Measurements from ENCODE around the gene CNTNAP2.

CNTNAP2 gene

GRCh38 chr7:147412109-147412508 lies 1295.5 kb downstream of the CNTNAP2 start:
- no peaks in the 10 kb centered on the region for H3K36me3 Mint-ChIP-seq (ENCODE audit: low read depth)
- H3K4me3 Mint-ChIP-seq, result no peak overlapping the region
- H3K27me3 Mint-ChIP-seq (ENCODE audit: low read depth), result no peaks in the 10 kb centered on the region
- no peaks in the 10 kb centered on the region for H3K4me1 Mint-ChIP-seq (ENCODE audit: low read depth)
- H3K9me3 Mint-ChIP-seq, result peaks cover 18% of the 10 kb centered on the region
- H3K27ac Mint-ChIP-seq, result no peak overlapping the region

DNA sequence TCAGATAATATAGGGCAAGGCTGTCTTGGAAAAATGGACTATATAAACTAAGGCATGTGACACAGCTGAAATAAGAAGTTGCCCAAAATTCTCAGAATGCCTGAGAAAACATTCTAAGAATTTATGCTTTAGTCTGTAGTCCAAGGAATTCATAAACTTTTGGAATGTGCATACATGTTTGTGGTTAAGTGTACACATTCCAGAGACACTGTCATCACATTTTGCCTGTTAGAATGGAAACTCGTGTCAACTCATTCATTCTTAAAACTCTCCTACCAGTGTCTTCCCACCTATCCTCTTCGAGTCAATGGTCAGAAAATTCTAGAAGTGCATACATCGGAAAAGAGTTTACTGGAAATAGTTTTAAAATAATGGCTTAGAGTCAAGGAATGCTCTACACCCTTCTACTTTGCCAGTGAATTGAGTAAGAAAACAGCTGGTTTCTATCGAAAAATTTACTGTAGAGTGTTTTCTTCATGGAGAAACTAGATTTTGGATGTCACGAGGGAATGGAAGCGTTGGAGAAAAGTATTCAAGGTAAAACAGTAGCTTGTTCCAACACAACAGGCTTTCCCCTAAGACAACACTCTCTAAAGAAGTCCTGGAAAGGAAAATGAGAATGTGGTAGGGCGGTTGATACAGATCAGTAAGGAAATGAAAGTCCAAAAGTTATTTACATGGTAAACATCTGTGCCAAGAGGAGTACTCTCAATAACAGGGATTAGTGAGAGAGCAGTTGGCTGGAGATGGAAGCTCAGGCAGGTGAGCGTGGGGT lies 1296.4 kb downstream of the CNTNAP2 start:
- H3K4me3 Mint-ChIP-seq, result no peak overlapping the region
- no peaks in the 10 kb centered on the region for H3K27me3 Mint-ChIP-seq (ENCODE audit: low read depth)
- no peak overlapping the region for H3K27ac Mint-ChIP-seq
- H3K9me3 Mint-ChIP-seq, result peaks cover 13% of the 10 kb centered on the region
- no peaks in the 10 kb centered on the region for H3K36me3 Mint-ChIP-seq (ENCODE audit: low read depth)
- no peaks in the 10 kb centered on the region for H3K4me1 Mint-ChIP-seq (ENCODE audit: low read depth)

- no peaks in the 10 kb centered on the region for H3K27me3 Mint-ChIP-seq (ENCODE audit: low read depth)
- no peaks in the 10 kb centered on the region for H3K4me1 Mint-ChIP-seq (ENCODE audit: low read depth)
- no peak overlapping the region for H3K27ac Mint-ChIP-seq
These were observed 1296.9 kb downstream of the CNTNAP2 start for GRCh38 chr7:147413557-147413870.

DNA sequence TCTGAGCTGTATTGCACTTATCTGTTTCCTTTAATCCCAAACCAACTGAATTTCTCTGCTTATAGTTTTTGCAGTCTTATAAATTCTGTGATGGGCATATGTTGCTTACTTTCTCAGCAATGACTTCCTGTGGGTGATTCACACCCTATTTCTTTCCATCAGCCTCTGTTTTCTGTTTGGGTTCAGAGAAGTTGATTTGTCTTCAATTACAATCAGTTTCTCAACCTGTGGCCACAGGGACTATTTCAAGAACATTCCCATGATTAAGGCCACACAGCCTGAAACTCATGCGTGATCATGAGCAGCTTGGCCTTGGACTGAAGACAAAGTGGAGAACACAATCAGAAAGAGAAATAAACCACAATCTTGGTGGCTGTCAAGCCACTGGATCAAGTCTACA lies 1299.4 kb downstream of the CNTNAP2 start:
- Mint-ChIP-seq H3K27me3 (ENCODE audit: low read depth) (no peaks in the 10 kb centered on the region), H3K27ac (no peak overlapping the region), H3K36me3 (ENCODE audit: low read depth) (no peaks in the 10 kb centered on the region), H3K4me1 (ENCODE audit: low read depth) (no peaks in the 10 kb centered on the region), H3K4me3 (no peak overlapping the region), H3K9me3 (peaks cover 4% of the 10 kb centered on the region)

More at GRCh38 chr7:147413557-147413870, 1296.9 kb downstream of the CNTNAP2 start:
- Mint-ChIP-seq H3K4me3 (no peak overlapping the region), H3K9me3 (peaks cover 10% of the 10 kb centered on the region), H3K36me3 (ENCODE audit: low read depth) (no peaks in the 10 kb centered on the region)

DNA sequence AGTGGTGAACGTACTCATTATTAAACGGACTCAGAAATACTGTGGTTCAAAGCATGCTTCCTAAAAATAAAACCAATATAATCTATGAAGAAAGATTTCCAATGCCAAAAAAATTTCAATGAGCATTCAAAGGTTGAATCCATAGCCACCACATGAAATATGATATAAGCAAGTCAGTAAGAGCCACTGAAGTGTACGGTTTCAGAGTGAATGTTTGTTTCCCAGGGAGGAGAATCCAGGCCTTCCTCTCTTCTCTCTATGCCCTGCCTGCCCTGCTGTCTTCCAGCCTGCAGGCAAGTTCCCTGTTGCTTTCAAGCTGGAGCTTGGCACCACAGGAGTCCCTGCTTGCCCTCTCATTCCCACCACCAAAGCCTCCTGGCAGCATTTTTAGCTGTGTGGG lies 1302.4 kb downstream of the CNTNAP2 start:
- no peaks in the 10 kb centered on the region for H3K36me3 Mint-ChIP-seq (ENCODE audit: low read depth)
- H3K27ac Mint-ChIP-seq, result no peak overlapping the region
- H3K9me3 Mint-ChIP-seq, result peaks cover 4% of the 10 kb centered on the region
- H3K4me3 Mint-ChIP-seq, result no peak overlapping the region
- H3K4me1 Mint-ChIP-seq (ENCODE audit: low read depth), result no peaks in the 10 kb centered on the region
- no peaks in the 10 kb centered on the region for H3K27me3 Mint-ChIP-seq (ENCODE audit: low read depth)

DNA sequence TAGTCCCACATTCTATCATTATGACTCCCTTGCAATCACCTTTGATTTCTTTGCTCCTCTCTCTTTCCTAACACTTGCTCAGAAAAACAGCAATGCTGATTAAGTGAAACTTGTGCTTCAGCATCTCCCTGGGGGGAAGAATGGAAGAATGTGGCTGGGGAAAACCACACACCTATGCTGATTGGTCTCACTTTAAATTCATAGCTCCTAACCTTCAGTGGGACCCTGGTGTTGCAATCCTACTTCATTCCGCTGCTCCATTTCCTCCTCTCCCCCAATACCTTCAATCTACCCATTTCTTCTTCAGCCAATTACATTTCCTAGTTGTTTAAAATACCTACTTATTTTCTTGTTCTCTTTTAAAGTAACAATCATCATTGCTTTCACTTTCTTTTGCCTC lies 1307.3 kb downstream of the CNTNAP2 start:
- H3K9me3 Mint-ChIP-seq, result peaks cover 4% of the 10 kb centered on the region
- H3K4me1 Mint-ChIP-seq (ENCODE audit: low read depth), result no peaks in the 10 kb centered on the region
- H3K4me3 Mint-ChIP-seq, result no peak overlapping the region
- H3K27me3 Mint-ChIP-seq (ENCODE audit: low read depth), result no peaks in the 10 kb centered on the region
- no peaks in the 10 kb centered on the region for H3K36me3 Mint-ChIP-seq (ENCODE audit: low read depth)
- H3K27ac Mint-ChIP-seq, result no peak overlapping the region

- Mint-ChIP-seq H3K27ac (no peak overlapping the region), H3K36me3 (ENCODE audit: low read depth) (no peaks in the 10 kb centered on the region), H3K4me1 (ENCODE audit: low read depth) (no peaks in the 10 kb centered on the region), H3K9me3 (peaks cover 16% of the 10 kb centered on the region), H3K27me3 (ENCODE audit: low read depth) (no peaks in the 10 kb centered on the region), H3K4me3 (no peak overlapping the region)
These were observed 1311.5 kb downstream of the CNTNAP2 start for GRCh38 chr7:147428075-147428474.

DNA sequence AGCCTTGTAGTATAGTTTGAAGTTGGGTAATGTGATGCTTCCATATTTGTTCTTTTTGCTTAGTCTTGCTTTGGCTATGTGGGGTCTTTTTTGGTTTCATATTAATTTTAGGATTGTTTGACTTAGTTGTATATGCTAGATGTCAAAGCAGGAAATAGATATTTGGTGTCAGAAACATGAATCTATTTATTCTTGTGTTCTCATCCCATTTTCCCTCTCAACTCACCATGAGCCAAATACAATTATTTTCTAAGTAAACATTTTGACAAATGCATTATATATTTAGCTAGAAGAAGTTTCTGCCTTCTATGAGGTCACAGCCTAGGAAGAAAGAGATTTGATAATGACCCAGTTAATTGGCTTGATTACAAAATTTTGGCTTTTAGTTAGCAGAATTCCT lies 1313.4 kb downstream of the CNTNAP2 start:
- no peak overlapping the region for H3K27ac Mint-ChIP-seq
- H3K36me3 Mint-ChIP-seq (ENCODE audit: low read depth), result no peaks in the 10 kb centered on the region
- H3K4me1 Mint-ChIP-seq (ENCODE audit: low read depth), result no peaks in the 10 kb centered on the region
- H3K9me3 Mint-ChIP-seq, result peaks cover 22% of the 10 kb centered on the region
- no peaks in the 10 kb centered on the region for H3K27me3 Mint-ChIP-seq (ENCODE audit: low read depth)
- no peak overlapping the region for H3K4me3 Mint-ChIP-seq

DNA sequence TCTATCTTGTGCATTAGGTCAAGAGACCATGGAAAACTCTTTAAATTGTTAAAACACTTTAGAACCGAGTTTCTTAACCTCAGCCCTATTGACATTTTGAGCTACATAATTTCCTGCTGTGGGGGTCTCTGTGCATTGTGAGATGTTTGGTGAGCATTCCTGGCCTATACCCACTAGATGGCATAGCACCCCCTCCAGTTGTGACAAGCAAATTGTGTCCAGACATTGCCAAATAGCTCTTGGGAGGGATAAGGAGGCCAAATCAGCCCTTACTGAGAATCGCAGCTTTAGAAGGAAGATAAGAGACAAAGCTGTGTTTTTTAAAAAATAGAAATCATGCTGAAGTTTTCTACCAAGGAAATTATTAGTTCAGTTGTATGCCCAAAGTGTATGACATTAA lies 1315.5 kb downstream of the CNTNAP2 start:
- Mint-ChIP-seq H3K4me3 (no peak overlapping the region), H3K36me3 (ENCODE audit: low read depth) (no peaks in the 10 kb centered on the region), H3K4me1 (ENCODE audit: low read depth) (no peaks in the 10 kb centered on the region), H3K9me3 (peaks cover 18% of the 10 kb centered on the region), H3K27ac (no peak overlapping the region), H3K27me3 (ENCODE audit: low read depth) (no peaks in the 10 kb centered on the region)

DNA sequence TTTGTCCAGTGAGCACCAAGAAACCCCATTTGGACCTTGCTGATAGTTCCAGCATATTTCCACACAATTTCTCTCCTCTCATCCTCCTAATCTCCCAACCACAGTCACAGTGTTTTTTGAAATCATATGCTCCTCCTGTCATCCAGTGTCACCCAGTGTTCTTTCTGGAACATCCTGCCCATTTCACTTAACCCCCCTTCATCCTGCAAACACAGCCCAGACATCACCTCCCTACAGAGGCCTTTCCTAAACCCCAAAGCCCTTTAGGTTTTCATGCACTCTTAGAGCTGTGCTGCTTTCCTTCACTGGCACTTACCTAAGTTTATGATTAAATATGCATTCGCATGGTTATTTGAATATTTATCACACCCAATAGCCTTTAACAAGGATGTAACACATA lies 1316.0 kb downstream of the CNTNAP2 start:
- Mint-ChIP-seq H3K27me3 (ENCODE audit: low read depth) (no peaks in the 10 kb centered on the region), H3K27ac (no peak overlapping the region), H3K36me3 (ENCODE audit: low read depth) (no peaks in the 10 kb centered on the region), H3K4me1 (ENCODE audit: low read depth) (no peaks in the 10 kb centered on the region), H3K9me3 (peaks cover 18% of the 10 kb centered on the region), H3K4me3 (no peak overlapping the region)

DNA sequence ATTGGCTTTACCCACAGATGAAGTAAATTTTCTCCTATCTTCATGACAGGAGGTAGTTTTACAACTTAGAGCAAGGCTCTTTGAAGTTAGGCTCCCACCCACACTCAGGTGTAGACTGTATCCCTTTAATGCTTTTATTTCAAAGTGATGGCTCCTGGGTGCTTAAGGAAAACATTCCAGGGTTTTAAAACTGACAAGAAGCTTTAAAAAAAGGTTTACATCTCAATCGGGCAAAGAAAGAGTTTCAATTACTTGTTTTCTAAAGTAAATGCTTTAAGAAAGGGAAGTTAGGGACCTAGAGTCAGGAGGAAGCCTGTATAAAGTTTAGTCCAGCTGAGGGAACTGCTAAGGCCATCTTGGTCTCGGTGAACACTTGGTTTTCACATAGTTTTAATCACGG lies 1320.1 kb downstream of the CNTNAP2 start:
- no peaks in the 10 kb centered on the region for H3K4me1 Mint-ChIP-seq (ENCODE audit: low read depth)
- no peaks in the 10 kb centered on the region for H3K36me3 Mint-ChIP-seq (ENCODE audit: low read depth)
- no peaks in the 10 kb centered on the region for H3K27me3 Mint-ChIP-seq (ENCODE audit: low read depth)
- H3K4me3 Mint-ChIP-seq, result no peak overlapping the region
- H3K9me3 Mint-ChIP-seq, result peaks cover 29% of the 10 kb centered on the region
- no peak overlapping the region for H3K27ac Mint-ChIP-seq

GRCh38 chr7:147438216-147438615 lies 1321.6 kb downstream of the CNTNAP2 start:
- Mint-ChIP-seq H3K36me3 (ENCODE audit: low read depth) (no peaks in the 10 kb centered on the region), H3K4me1 (ENCODE audit: low read depth) (no peaks in the 10 kb centered on the region), H3K4me3 (no peak overlapping the region), H3K27me3 (ENCODE audit: low read depth) (no peaks in the 10 kb centered on the region), H3K9me3 (peaks cover 33% of the 10 kb centered on the region), H3K27ac (no peak overlapping the region)

DNA sequence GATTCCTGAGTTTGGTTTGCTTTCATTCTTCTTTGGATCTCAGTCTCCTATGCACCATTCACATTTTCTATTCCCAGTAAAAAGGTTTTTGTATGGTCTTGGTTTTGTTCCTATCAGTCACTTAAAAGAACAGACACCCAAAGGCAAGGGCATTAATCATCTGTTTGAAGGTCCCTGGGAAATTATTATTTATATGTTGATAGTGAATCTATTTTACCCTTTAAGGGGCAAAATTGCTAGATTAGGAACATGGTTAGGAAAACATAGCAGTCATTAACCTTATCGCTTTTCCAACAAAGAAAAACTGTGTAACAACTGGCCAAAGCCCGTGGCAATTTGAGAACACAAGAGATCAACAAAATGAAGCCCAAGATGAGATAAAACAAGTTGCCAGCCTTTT lies 1327.3 kb downstream of the CNTNAP2 start:
- Mint-ChIP-seq H3K36me3 (ENCODE audit: low read depth) (no peaks in the 10 kb centered on the region), H3K27ac (no peak overlapping the region), H3K9me3 (peaks cover 35% of the 10 kb centered on the region), H3K4me1 (ENCODE audit: low read depth) (no peaks in the 10 kb centered on the region), H3K4me3 (no peak overlapping the region), H3K27me3 (ENCODE audit: low read depth) (no peaks in the 10 kb centered on the region)

GRCh38 chr7:147452816-147453215 lies 1336.2 kb downstream of the CNTNAP2 start:
- Mint-ChIP-seq H3K4me3 (no peak overlapping the region), H3K27me3 (ENCODE audit: low read depth) (no peaks in the 10 kb centered on the region), H3K27ac (no peak overlapping the region), H3K9me3 (peaks cover 4% of the 10 kb centered on the region), H3K36me3 (ENCODE audit: low read depth) (no peaks in the 10 kb centered on the region), H3K4me1 (ENCODE audit: low read depth) (no peaks in the 10 kb centered on the region)

DNA sequence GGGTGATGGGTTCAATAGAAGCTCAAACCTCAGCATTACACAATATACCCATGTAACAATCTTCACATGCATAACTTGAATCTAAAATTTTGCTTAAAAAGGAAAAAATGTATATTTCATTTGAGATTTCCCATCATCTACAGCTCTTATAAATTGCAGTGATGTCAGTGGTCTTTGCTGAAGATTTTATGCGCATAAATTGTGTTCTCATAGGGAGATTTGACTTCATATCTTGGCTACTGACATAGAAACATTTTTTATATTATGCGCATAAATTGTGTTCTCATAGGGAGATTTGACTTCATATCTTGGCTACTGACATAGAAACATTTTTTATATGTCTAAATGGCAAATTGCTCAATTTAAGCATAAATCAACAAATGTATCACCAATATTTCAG lies 1348.6 kb downstream of the CNTNAP2 start:
- Mint-ChIP-seq H3K4me1 (ENCODE audit: low read depth) (no peaks in the 10 kb centered on the region), H3K27me3 (ENCODE audit: low read depth) (no peaks in the 10 kb centered on the region), H3K27ac (no peak overlapping the region), H3K9me3 (peaks cover 7% of the 10 kb centered on the region), H3K4me3 (no peak overlapping the region), H3K36me3 (ENCODE audit: low read depth) (no peaks in the 10 kb centered on the region)

DNA sequence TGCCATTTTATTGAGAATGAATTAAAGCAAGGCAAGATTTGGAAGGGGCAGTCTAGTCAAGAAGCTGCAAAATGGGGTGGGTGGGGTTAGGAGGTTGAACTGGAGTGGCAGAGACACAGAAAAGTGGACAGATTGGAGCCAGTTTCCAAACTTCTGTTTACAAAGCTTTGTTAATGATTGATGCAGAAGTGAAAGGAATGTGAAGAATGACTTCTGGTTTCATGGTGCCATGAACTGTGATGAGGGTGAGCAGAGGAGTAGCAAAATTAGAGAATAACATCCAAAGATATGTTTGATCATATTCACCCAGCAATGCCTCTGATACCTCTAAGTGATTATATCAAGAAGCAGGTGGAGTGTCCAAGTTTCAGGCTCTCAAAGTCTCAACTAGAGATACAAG lies 1356.0 kb downstream of the CNTNAP2 start:
- no peaks in the 10 kb centered on the region for H3K4me1 Mint-ChIP-seq (ENCODE audit: low read depth)
- H3K36me3 Mint-ChIP-seq (ENCODE audit: low read depth), result no peaks in the 10 kb centered on the region
- no peak overlapping the region for H3K4me3 Mint-ChIP-seq
- peaks cover 19% of the 10 kb centered on the region for H3K9me3 Mint-ChIP-seq
- no peak overlapping the region for H3K27ac Mint-ChIP-seq
- no peaks in the 10 kb centered on the region for H3K27me3 Mint-ChIP-seq (ENCODE audit: low read depth)

Data from T-helper 1 cell treated with Interleukin-12 subunit alpha and Interleukin-12 subunit beta and Interleukin-4 antibody, amounts not matched to agents 30 μg/mL and 1 μg/mL, for 36 hours (primary cell).